A549 (cell line): ENCODE results near the gene SIX2. TPM values are rescaled to one million over a fixed set of nuclear protein-coding genes. Genes with fewer than 3 reads are reported as not detected.

Source experiments
- ATAC-seq, 2 experiments: fragments of 200-7000 bp in 1 of 2; fragments of >200 bp in 1 of 2; cut with Nextera tagmentation in 1 of 2; cut with Tn5 transposase in 1 of 2; 3 replicates each; pipeline versions ENCODE4 v1.8.0 to v1.9.1; 2018 to 2020; ENCODE audit warnings: mild to moderate bottlenecking in 1 of 2, moderate library complexity in 1 of 2
- CTCF ChIA-PET: fragments of 300-600 bp; sonication (Branson Sonifier 250); formaldehyde crosslinking; extraction: SDS; loops from one replicate; lab custom pipeline; 2021; ENCODE audit warnings: antibody characterized with exemption, inconsistent platforms; lab: Yijun Ruan, JAX
- POLR2A ChIA-PET: fragments of 350-600 bp; formaldehyde crosslinking; extraction: SDS; loops from one replicate; lab custom pipeline; 2021; ENCODE audit warnings: antibody characterized with exemption, inconsistent platforms; lab: Yijun Ruan, JAX
- DNase-seq, 2 experiments: peaks; one replicate each; pipeline versions ENCODE4 v3.0.0 to v3.0.0-alpha.2; 2011 to 2016; ENCODE audit warnings: low read depth in 1 of 2, low spot score in 1 of 2
- FAIRE-seq: peaks from 2 replicates; lab custom pipeline; 2011; peaks lifted over from hg19 to GRCh38; lab: Jason Lieb, UNC
- H3K27ac ChIP-seq, 2 experiments: fragments of >200 bp; sonication (Bioruptor Twin); formaldehyde crosslinking; 3 replicates each; pipeline ENCODE4 v1.5.1; 2016 to 2017
- H3K4me1 ChIP-seq: fragments of >200 bp; sonication (Bioruptor Twin); formaldehyde crosslinking; 3 replicates; pipeline ENCODE4 v1.6.1; 2016
- H3K4me2 ChIP-seq: fragments of >200 bp; sonication (Bioruptor Twin); formaldehyde crosslinking; 3 replicates; pipeline ENCODE4 v1.6.1; 2016
- H3K4me3 ChIP-seq: fragments of >200 bp; sonication (Bioruptor Twin); formaldehyde crosslinking; 3 replicates; pipeline ENCODE4 v1.5.1; 2016
- H3K9me3 ChIP-seq: fragments of >200 bp; sonication (Bioruptor Twin); formaldehyde crosslinking; 3 replicates; pipeline ENCODE4 v1.6.1; 2016
- ATOH8 ChIP-seq: fragments of 250-450 bp; sonication (Bioruptor Pico); IDR thresholded peaks from 2 replicates; pipeline ENCODE4 v1.5.0; 2020; ENCODE audit warnings: low read depth, mild to moderate bottlenecking, moderate library complexity
- CEBPB ChIP-seq, 2 experiments: fragments of >200 bp in 1 of 2; sonication (Bioruptor Twin) in 1 of 2; formaldehyde crosslinking in 1 of 2; IDR thresholded peaks; 2 replicates each; pipeline ENCODE4 v1.6.1; 2012 to 2016
- CHD2 ChIP-seq: fragments of 150-350 bp; IDR thresholded peaks from 2 replicates; pipeline ENCODE4 v1.6.1; 2014; ENCODE audit warnings: low read length; ENCODE audit not compliant: partially characterized antibody
- EHF ChIP-seq: fragments of 250-450 bp; sonication (Bioruptor Pico); IDR thresholded peaks from 2 replicates; pipeline ENCODE4 v1.5.0; 2020; ENCODE audit warnings: mild to moderate bottlenecking
- EHMT2 ChIP-seq: fragments of 200-600 bp; sonication (generic); IDR thresholded peaks from 2 replicates; pipeline ENCODE4 v1.6.1; 2016; ENCODE audit warnings: antibody characterized with exemption, low read depth, mild to moderate bottlenecking, moderate library complexity
- EP300 ChIP-seq, 2 experiments: fragments of >200 bp; sonication (Bioruptor Twin); formaldehyde crosslinking; IDR thresholded peaks; 2 replicates in 1 of 2; 3 replicates in 1 of 2; pipeline ENCODE4 v1.6.1; 2016 to 2017
- ESRRA ChIP-seq: fragments of 150-350 bp; IDR thresholded peaks from 2 replicates; pipeline ENCODE4 v1.6.1; 2014; ENCODE audit warnings: mild to moderate bottlenecking, low read length, borderline replicate concordance
- FOSB ChIP-seq: fragments of 250-450 bp; sonication (Bioruptor Pico); IDR thresholded peaks from 2 replicates; pipeline ENCODE4 v1.5.0; 2020; ENCODE audit warnings: mild to moderate bottlenecking, moderate library complexity
- FOSL2 ChIP-seq, 2 experiments: fragments of 450-650 bp in 1 of 2; fragments of >200 bp in 1 of 2; sonication (Bioruptor Twin) in 1 of 2; formaldehyde crosslinking; IDR thresholded peaks; 2 replicates each; pipeline versions ENCODE4 v1.5.0 to v1.6.1; 2016 to 2020; ENCODE audit warnings: mild to moderate bottlenecking in 1 of 2, moderate library complexity in 1 of 2
- HMGXB4 ChIP-seq: fragments of 250-450 bp; sonication (Bioruptor Pico); IDR thresholded peaks from 2 replicates; pipeline ENCODE4 v1.5.0; 2021; ENCODE audit warnings: mild to moderate bottlenecking, moderate library complexity, borderline replicate concordance
- HOXA7 ChIP-seq: fragments of 250-450 bp; sonication (Bioruptor Pico); IDR thresholded peaks from 2 replicates; pipeline ENCODE4 v1.5.0; 2020; ENCODE audit warnings: mild to moderate bottlenecking, moderate library complexity
- HOXB13 ChIP-seq: fragments of 250-450 bp; sonication (Bioruptor Pico); IDR thresholded peaks from 2 replicates; pipeline ENCODE4 v1.5.0; 2020; ENCODE audit warnings: low read depth, mild to moderate bottlenecking, moderate library complexity
- JUNB ChIP-seq: fragments of >200 bp; sonication (Bioruptor Twin); formaldehyde crosslinking; IDR thresholded peaks from 2 replicates; pipeline ENCODE4 v1.6.1; 2016
- PBX3 ChIP-seq: IDR thresholded peaks from 2 replicates; pipeline ENCODE4 v1.6.1; 2012
- PHF8 ChIP-seq: fragments of 200-600 bp; sonication (generic); IDR thresholded peaks from 2 replicates; pipeline ENCODE4 v1.6.1; 2016; ENCODE audit warnings: low read depth, mild to moderate bottlenecking, antibody characterized with exemption, moderate library complexity, borderline replicate concordance
- POLR2A ChIP-seq: IDR thresholded peaks from 2 replicates; pipeline ENCODE4 v1.6.1; 2012; ENCODE audit warnings: mild to moderate bottlenecking, low read length
- RCOR1 ChIP-seq: fragments of 150-350 bp; IDR thresholded peaks from 2 replicates; pipeline ENCODE4 v1.6.1; 2014; ENCODE audit warnings: antibody characterized with exemption, low read length, low read depth
- TP53 ChIP-seq: fragments of 250-450 bp; sonication (Bioruptor Pico); IDR thresholded peaks from 2 replicates; pipeline ENCODE4 v1.5.0; 2021; ENCODE audit warnings: mild to moderate bottlenecking, moderate library complexity
- ZC3H11A ChIP-seq: fragments of 450-650 bp; IDR thresholded peaks from 2 replicates; pipeline ENCODE4 v1.6.1; 2014; ENCODE audit warnings: antibody characterized with exemption, mild to moderate bottlenecking
- ZFP36 ChIP-seq: fragments of 450-650 bp; IDR thresholded peaks from 2 replicates; pipeline ENCODE4 v1.6.1; 2014; ENCODE audit warnings: borderline replicate concordance; ENCODE audit not compliant: partially characterized antibody
- ZNF302 ChIP-seq: fragments of 250-450 bp; sonication (Bioruptor Pico); IDR thresholded peaks from 2 replicates; pipeline ENCODE4 v1.9.0; 2021; ENCODE audit warnings: inconsistent platforms, mild to moderate bottlenecking, moderate library complexity
- WGBS: methylation state at CpG from one replicate; pipeline ENCODE4 v1.1.6; 2017; ENCODE audit errors: missing lambda C conversion rate; 5-methylcytosine and 5-hydroxymethylcytosine counted together
- polyA plus RNA-seq, 4 experiments: library from polyadenylated mRNA; depleted of rRNA in 3 of 4; stranded (reverse); fragments of >200 nt; fragmentation: RNase III in 1 of 4; extraction: RNeasy Plus Mini Kit Qiagen cat#74134 plus additional on column Dnase treatment in 1 of 4; gene quantifications; 2 replicates in 3 of 4; 3 replicates in 1 of 4; pipeline ENCODE4 v1.2.3, GENCODE V29; 2011 to 2017

SIX2 gene
- polyA plus RNA-seq, 2 of the 4 experiments (the other 2 are of a cell fraction): 0.10 to 0.15 TPM

GRCh38 chr2:45003579-45004551, 5.4 kb downstream of the SIX2 start:
- no peaks in the 10 kb centered on the region for H3K4me1 ChIP-seq
- FAIRE-seq (no peak), DNase-seq (no peak), ATAC-seq (no peak)
- 86% methylated on average over 38 of the region's 41 CpGs for WGBS
- H3K4me2 ChIP-seq: no peak overlapping the region
- ChIA-PET POLR2A (no interaction called here), CTCF (interaction anchor here (1.6 to 11.6 kb wide), 3 partner anchors 9 to 19 kb away, joined by 3 to 170 read pairs (median 63); no protein-coding TSS in a partner anchor)
- no peaks in the 10 kb centered on the region for H3K9me3 ChIP-seq
- no peak overlapping the region for H3K4me3 ChIP-seq
- no peak overlapping the region for H3K27ac ChIP-seq
- no peak for TF ChIP-seq EP300 (IDR thresholded peaks at IDR 0.05)
- no peak for TF ChIP-seq HMGXB4 (CRISPR knock-in tag)
- TF ChIP-seq PHF8: no peak

- ATAC-seq (0 out of 6 replicates have a peak, but pooled peaks of 1 of the 2 experiments have one; percentile 10), FAIRE-seq (no peak), DNase-seq (no peak)
- ChIA-PET CTCF (interaction anchor here (0.9 to 10.8 kb wide), 5 partner anchors 10 to 491 kb away, joined by 3 to 63 read pairs (median 3); no protein-coding TSS in a partner anchor), POLR2A (no interaction called here)
- 0 out of 3 replicates have a peak, but pooled peaks cover 2% of the 10 kb centered on the region for H3K9me3 ChIP-seq
- TF ChIP-seq EHF (CRISPR knock-in tag) (no peak), CHD2 (no peak), FOSL2 (IDR thresholded peaks at IDR 0.05) (no peak), FOSL2 (CRISPR knock-in tag; IDR thresholded peaks at IDR 0.05) (no peak), RCOR1 (no peak), ZC3H11A (no peak), JUNB (no peak), ZNF302 (no peak), POLR2A (no peak), ATOH8 (CRISPR knock-in tag) (no peak), ESRRA (no peak), TP53 (CRISPR knock-in tag) (no peak), EHMT2 (no peak), CEBPB (IDR thresholded peaks at IDR 0.05) (no peak), ZFP36 (no peak), FOSB (CRISPR knock-in tag) (no peak), HOXB13 (no peak), PHF8 (no peak), PBX3 (no peak), HOXA7 (CRISPR knock-in tag) (no peak)
- H3K27ac ChIP-seq: no peak overlapping the region
- WGBS: 56% methylated on average over 3 of the region's 3 CpGs
- H3K4me1 ChIP-seq: no peaks in the 10 kb centered on the region
- H3K4me3 ChIP-seq: no peak overlapping the region
- H3K4me2 ChIP-seq: no peak overlapping the region
These were observed 6.6 kb downstream of the SIX2 start for GRCh38 chr2:45002686-45003085.
